ENCODE data around the gene ADAMTS14. TPM values are rescaled to one million over a fixed set of nuclear protein-coding genes. Genes with fewer than 3 reads are reported as not detected.

Gene ADAMTS14
- polyA plus RNA-seq, 1 donor, result 7.2 TPM

- Histone ChIP-seq H3K27me3 (ENCODE audit: control insufficient read depth, insufficient read depth, low read length) (peaks cover 5% of the 10 kb centered on the region), H3K27ac (ENCODE audit: low read length) (no peak overlapping the region), H3K9me3 (ENCODE audit: control insufficient read depth, low read depth, low read length) (no peaks in the 10 kb centered on the region), H3K4me3 (ENCODE audit: low read length) (no peak overlapping the region), H3K4me1 (ENCODE audit: control insufficient read depth, insufficient read depth, low read length) (no peaks in the 10 kb centered on the region), H3K36me3 (ENCODE audit: control insufficient read depth, insufficient read depth, low read length) (no peaks in the 10 kb centered on the region)
- no peak for DNase-seq
- no CpG with 5 or more reads among the region's 1 CpG for WGBS (ENCODE audit: insufficient coverage, low lambda C conversion rate)
Measured at GRCh38 chr10:70795613-70796012, 123.3 kb downstream of the ADAMTS14 start.

- Histone ChIP-seq H3K4me1 (ENCODE audit: control insufficient read depth, insufficient read depth, low read length) (no peaks in the 10 kb centered on the region), H3K27me3 (ENCODE audit: control insufficient read depth, insufficient read depth, low read length) (peaks cover 5% of the 10 kb centered on the region), H3K9me3 (ENCODE audit: control insufficient read depth, low read depth, low read length) (no peaks in the 10 kb centered on the region), H3K27ac (ENCODE audit: low read length) (no peak overlapping the region), H3K4me3 (ENCODE audit: low read length) (no peak overlapping the region), H3K36me3 (ENCODE audit: control insufficient read depth, insufficient read depth, low read length) (no peaks in the 10 kb centered on the region)
- DNase-seq, result no peak
- no CpG with 5 or more reads among the region's 7 CpGs for WGBS (ENCODE audit: insufficient coverage, low lambda C conversion rate)
Measured at GRCh38 chr10:70797840-70798239, 125.5 kb downstream of the ADAMTS14 start.

GRCh38 chr10:70799124-70799523 lies 126.8 kb downstream of the ADAMTS14 start:
- Histone ChIP-seq H3K9me3 (ENCODE audit: control insufficient read depth, low read depth, low read length) (no peaks in the 10 kb centered on the region), H3K36me3 (ENCODE audit: control insufficient read depth, insufficient read depth, low read length) (no peaks in the 10 kb centered on the region), H3K4me1 (ENCODE audit: control insufficient read depth, insufficient read depth, low read length) (no peaks in the 10 kb centered on the region), H3K27me3 (ENCODE audit: control insufficient read depth, insufficient read depth, low read length) (peaks cover 5% of the 10 kb centered on the region), H3K4me3 (ENCODE audit: low read length) (no peak overlapping the region), H3K27ac (ENCODE audit: low read length) (no peak overlapping the region)
- no peak for DNase-seq
- no CpG with 5 or more reads among the region's 5 CpGs for WGBS (ENCODE audit: insufficient coverage, low lambda C conversion rate)

- no peaks in the 10 kb centered on the region for H3K36me3 ChIP-seq (ENCODE audit: control insufficient read depth, insufficient read depth, low read length)
- WGBS (ENCODE audit: insufficient coverage, low lambda C conversion rate), result no CpG with 5 or more reads among the region's 1 CpG
- no peak for DNase-seq
Measured at GRCh38 chr10:70801854-70802253, 129.5 kb downstream of the ADAMTS14 start.

GRCh38 chr10:70803775-70804420 lies 131.6 kb downstream of the ADAMTS14 start:
- Histone ChIP-seq H3K27me3 (ENCODE audit: control insufficient read depth, insufficient read depth, low read length) (no peaks in the 10 kb centered on the region), H3K27ac (ENCODE audit: low read length) (no peak overlapping the region), H3K36me3 (ENCODE audit: control insufficient read depth, insufficient read depth, low read length) (no peaks in the 10 kb centered on the region), H3K4me1 (ENCODE audit: control insufficient read depth, insufficient read depth, low read length) (no peaks in the 10 kb centered on the region), H3K4me3 (ENCODE audit: low read length) (no peak overlapping the region), H3K9me3 (ENCODE audit: control insufficient read depth, low read depth, low read length) (no peaks in the 10 kb centered on the region)
- no peak for DNase-seq
- whole genome bisulfite sequencing (ENCODE audit: insufficient coverage, low lambda C conversion rate), result no CpG with 5 or more reads among the region's 2 CpGs

More at GRCh38 chr10:70801854-70802253, 129.5 kb downstream of the ADAMTS14 start:
- Histone ChIP-seq H3K27me3 (ENCODE audit: control insufficient read depth, insufficient read depth, low read length) (peaks cover 5% of the 10 kb centered on the region), H3K9me3 (ENCODE audit: control insufficient read depth, low read depth, low read length) (no peaks in the 10 kb centered on the region), H3K27ac (ENCODE audit: low read length) (no peak overlapping the region), H3K4me3 (ENCODE audit: low read length) (no peak overlapping the region), H3K4me1 (ENCODE audit: control insufficient read depth, insufficient read depth, low read length) (no peaks in the 10 kb centered on the region)

- Histone ChIP-seq H3K27me3 (ENCODE audit: control insufficient read depth, insufficient read depth, low read length) (no peaks in the 10 kb centered on the region), H3K4me3 (ENCODE audit: low read length) (no peak overlapping the region), H3K27ac (ENCODE audit: low read length) (no peak overlapping the region), H3K4me1 (ENCODE audit: control insufficient read depth, insufficient read depth, low read length) (no peaks in the 10 kb centered on the region), H3K36me3 (ENCODE audit: control insufficient read depth, insufficient read depth, low read length) (no peaks in the 10 kb centered on the region), H3K9me3 (ENCODE audit: control insufficient read depth, low read depth, low read length) (no peaks in the 10 kb centered on the region)
- no peak for DNase-seq
- WGBS (ENCODE audit: insufficient coverage, low lambda C conversion rate), result no CpG with 5 or more reads among the region's 2 CpGs
Measured at GRCh38 chr10:70804421-70804808, 132.1 kb downstream of the ADAMTS14 start.

GRCh38 chr10:70805619-70806215 lies 133.4 kb downstream of the ADAMTS14 start:
- Histone ChIP-seq H3K36me3 (ENCODE audit: control insufficient read depth, insufficient read depth, low read length) (no peaks in the 10 kb centered on the region), H3K27ac (ENCODE audit: low read length) (no peak overlapping the region), H3K27me3 (ENCODE audit: control insufficient read depth, insufficient read depth, low read length) (no peaks in the 10 kb centered on the region), H3K4me1 (ENCODE audit: control insufficient read depth, insufficient read depth, low read length) (no peaks in the 10 kb centered on the region), H3K9me3 (ENCODE audit: control insufficient read depth, low read depth, low read length) (no peaks in the 10 kb centered on the region), H3K4me3 (ENCODE audit: low read length) (no peak overlapping the region)
- DNase-seq, result no peak
- no CpG with 5 or more reads among the region's 3 CpGs for WGBS (ENCODE audit: insufficient coverage, low lambda C conversion rate)

- Histone ChIP-seq H3K27ac (ENCODE audit: low read length) (no peak overlapping the region), H3K9me3 (ENCODE audit: control insufficient read depth, low read depth, low read length) (no peaks in the 10 kb centered on the region), H3K27me3 (ENCODE audit: control insufficient read depth, insufficient read depth, low read length) (no peaks in the 10 kb centered on the region), H3K4me1 (ENCODE audit: control insufficient read depth, insufficient read depth, low read length) (no peaks in the 10 kb centered on the region), H3K4me3 (ENCODE audit: low read length) (no peak overlapping the region), H3K36me3 (ENCODE audit: control insufficient read depth, insufficient read depth, low read length) (no peaks in the 10 kb centered on the region)
- no peak for DNase-seq
- WGBS (ENCODE audit: insufficient coverage, low lambda C conversion rate), result no CpG with 5 or more reads among the region's 1 CpG
Measured at GRCh38 chr10:70806841-70807240, 134.5 kb downstream of the ADAMTS14 start.

- Histone ChIP-seq H3K9me3 (ENCODE audit: control insufficient read depth, low read depth, low read length) (no peaks in the 10 kb centered on the region), H3K36me3 (ENCODE audit: control insufficient read depth, insufficient read depth, low read length) (no peaks in the 10 kb centered on the region), H3K4me3 (ENCODE audit: low read length) (no peak overlapping the region), H3K27ac (ENCODE audit: low read length) (no peak overlapping the region), H3K4me1 (ENCODE audit: control insufficient read depth, insufficient read depth, low read length) (no peaks in the 10 kb centered on the region), H3K27me3 (ENCODE audit: control insufficient read depth, insufficient read depth, low read length) (no peaks in the 10 kb centered on the region)
- 100% methylated on average over 1 of the region's 3 CpGs for WGBS (ENCODE audit: insufficient coverage, low lambda C conversion rate)
- no peak for DNase-seq
Measured at GRCh38 chr10:70807556-70807955, 135.2 kb downstream of the ADAMTS14 start.

- no peak overlapping the region for H3K4me3 ChIP-seq (ENCODE audit: low read length)
- H3K27ac ChIP-seq (ENCODE audit: low read length), result no peak overlapping the region
- H3K27me3 ChIP-seq (ENCODE audit: control insufficient read depth, insufficient read depth, low read length), result no peaks in the 10 kb centered on the region
- H3K4me1 ChIP-seq (ENCODE audit: control insufficient read depth, insufficient read depth, low read length), result no peaks in the 10 kb centered on the region
- H3K36me3 ChIP-seq (ENCODE audit: control insufficient read depth, insufficient read depth, low read length), result no peaks in the 10 kb centered on the region
- DNase-seq, result no peak
- no peaks in the 10 kb centered on the region for H3K9me3 ChIP-seq (ENCODE audit: control insufficient read depth, low read depth, low read length)
- 80% methylated on average over 2 of the region's 6 CpGs for WGBS (ENCODE audit: insufficient coverage, low lambda C conversion rate)
Measured at GRCh38 chr10:70809011-70809611, 136.8 kb downstream of the ADAMTS14 start.
